ENCODE results near the gene DNMT3B. TPM values are rescaled to one million over a fixed set of nuclear protein-coding genes. Genes with fewer than 3 reads are reported as not detected.

The DNMT3B gene
- total and polyA plus RNA-seq, 2 experiments from 2014 or later: 711 to 2,222 TPM

GRCh38 chr20:32749914-32750637 is 12.1 kb upstream of the DNMT3B start:
- peaks cover 61% of the 10 kb centered on the region for H3K4me1 ChIP-seq (ENCODE audit: insufficient read depth)
- peak; percentile 80 for ATAC-seq
- H3K79me2 ChIP-seq (replicated peaks; ENCODE audit: insufficient read depth): peaks cover 46% of the 10 kb centered on the region
- Mint-ChIP-seq H3K4me3 (peak overlapping the region; percentile 48), H3K9me3 (no peaks in the 10 kb centered on the region), H3K27ac (peak overlapping the region; percentile 91), H3K27me3 (ENCODE audit: insufficient read depth, low read depth, poor library complexity) (peaks cover 11% of the 10 kb centered on the region), H3K4me1 (peaks cover 56% of the 10 kb centered on the region), H3K36me3 (ENCODE audit: low read depth) (no peaks in the 10 kb centered on the region)
- peak overlapping the region; percentile 95 for H3K27ac ChIP-seq (ENCODE audit: low read depth)
- peak; percentile 99 for DNase-seq (ENCODE audit: low spot score)
- H3K36me3 ChIP-seq (ENCODE audit: insufficient read depth): no peaks in the 10 kb centered on the region
- TF ChIP-seq ZNF462 (CRISPR knock-in tag; IDR thresholded peaks at IDR 0.05): peak; percentile 70; the same call in 1 of the 2 replicates
- no peak for TF ChIP-seq CTCF (conservative IDR thresholded peaks at IDR 0.05; ENCODE audit: low read depth in 2 of 2)
- peak; percentile 71 for TF ChIP-seq ETS1 (IDR thresholded peaks at IDR 0.05)
- TF ChIP-seq ZNF114 (CRISPR knock-in tag; IDR thresholded peaks at IDR 0.05): no peak
- TF ChIP-seq ZNF331 (CRISPR knock-in tag; IDR thresholded peaks at IDR 0.05; ENCODE audit: low read depth): no peak
- no peak for TF ChIP-seq CREB1 (CRISPR knock-in tag; IDR thresholded peaks at IDR 0.05; ENCODE audit: low read depth)
- peak; percentile 73 for TF ChIP-seq POLR2AphosphoS5 (IDR thresholded peaks at IDR 0.05; ENCODE audit: low read depth)
- TF ChIP-seq, protein P1, sequence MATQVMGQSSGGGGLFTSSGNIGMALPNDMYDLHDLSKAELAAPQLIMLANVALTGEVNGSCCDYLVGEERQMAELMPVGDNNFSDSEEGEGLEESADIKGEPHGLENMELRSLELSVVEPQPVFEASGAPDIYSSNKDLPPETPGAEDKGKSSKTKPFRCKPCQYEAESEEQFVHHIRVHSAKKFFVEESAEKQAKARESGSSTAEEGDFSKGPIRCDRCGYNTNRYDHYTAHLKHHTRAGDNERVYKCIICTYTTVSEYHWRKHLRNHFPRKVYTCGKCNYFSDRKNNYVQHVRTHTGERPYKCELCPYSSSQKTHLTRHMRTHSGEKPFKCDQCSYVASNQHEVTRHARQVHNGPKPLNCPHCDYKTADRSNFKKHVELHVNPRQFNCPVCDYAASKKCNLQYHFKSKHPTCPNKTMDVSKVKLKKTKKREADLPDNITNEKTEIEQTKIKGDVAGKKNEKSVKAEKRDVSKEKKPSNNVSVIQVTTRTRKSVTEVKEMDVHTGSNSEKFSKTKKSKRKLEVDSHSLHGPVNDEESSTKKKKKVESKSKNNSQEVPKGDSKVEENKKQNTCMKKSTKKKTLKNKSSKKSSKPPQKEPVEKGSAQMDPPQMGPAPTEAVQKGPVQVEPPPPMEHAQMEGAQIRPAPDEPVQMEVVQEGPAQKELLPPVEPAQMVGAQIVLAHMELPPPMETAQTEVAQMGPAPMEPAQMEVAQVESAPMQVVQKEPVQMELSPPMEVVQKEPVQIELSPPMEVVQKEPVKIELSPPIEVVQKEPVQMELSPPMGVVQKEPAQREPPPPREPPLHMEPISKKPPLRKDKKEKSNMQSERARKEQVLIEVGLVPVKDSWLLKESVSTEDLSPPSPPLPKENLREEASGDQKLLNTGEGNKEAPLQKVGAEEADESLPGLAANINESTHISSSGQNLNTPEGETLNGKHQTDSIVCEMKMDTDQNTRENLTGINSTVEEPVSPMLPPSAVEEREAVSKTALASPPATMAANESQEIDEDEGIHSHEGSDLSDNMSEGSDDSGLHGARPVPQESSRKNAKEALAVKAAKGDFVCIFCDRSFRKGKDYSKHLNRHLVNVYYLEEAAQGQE (IDR thresholded peaks at IDR 0.05; ENCODE audit: unreplicated experiment): peak; percentile 33
- TF ChIP-seq JUNB (IDR thresholded peaks at IDR 0.05; ENCODE audit: unreplicated experiment): no peak
- peak; percentile 94 for TF ChIP-seq NANOG (IDR thresholded peaks at IDR 0.05; ENCODE audit: borderline replicate concordance)
- no peak for TF ChIP-seq STAT1 (IDR thresholded peaks at IDR 0.05; ENCODE audit: unreplicated experiment)
- TF ChIP-seq EZH2phosphoT487 (IDR thresholded peaks at IDR 0.05; ENCODE audit: unreplicated experiment): no peak
- TF ChIP-seq EZH2 (IDR thresholded peaks at IDR 0.05; ENCODE audit: low read depth, unreplicated experiment): no peak
- no peaks in the 10 kb centered on the region for H3K9me2 ChIP-seq (ENCODE audit: insufficient read depth)
- H2AFZ ChIP-seq: no peak overlapping the region
- H3K27me3 ChIP-seq (ENCODE audit: insufficient read depth): no peaks in the 10 kb centered on the region
- H3F3A ChIP-seq (replicated peaks; ENCODE audit: low read depth): peaks cover 11% of the 10 kb centered on the region
- peak overlapping the region; percentile 37 for H3K4me3 ChIP-seq
- no peaks in the 10 kb centered on the region for H4K20me1 ChIP-seq (replicated peaks; ENCODE audit: insufficient read depth)
- H3K4me2 ChIP-seq: peak overlapping the region; percentile 63

Measured in GM23338 (cell line).